ENCODE measurements around the gene ASTN1.

Gene ASTN1

DNA sequence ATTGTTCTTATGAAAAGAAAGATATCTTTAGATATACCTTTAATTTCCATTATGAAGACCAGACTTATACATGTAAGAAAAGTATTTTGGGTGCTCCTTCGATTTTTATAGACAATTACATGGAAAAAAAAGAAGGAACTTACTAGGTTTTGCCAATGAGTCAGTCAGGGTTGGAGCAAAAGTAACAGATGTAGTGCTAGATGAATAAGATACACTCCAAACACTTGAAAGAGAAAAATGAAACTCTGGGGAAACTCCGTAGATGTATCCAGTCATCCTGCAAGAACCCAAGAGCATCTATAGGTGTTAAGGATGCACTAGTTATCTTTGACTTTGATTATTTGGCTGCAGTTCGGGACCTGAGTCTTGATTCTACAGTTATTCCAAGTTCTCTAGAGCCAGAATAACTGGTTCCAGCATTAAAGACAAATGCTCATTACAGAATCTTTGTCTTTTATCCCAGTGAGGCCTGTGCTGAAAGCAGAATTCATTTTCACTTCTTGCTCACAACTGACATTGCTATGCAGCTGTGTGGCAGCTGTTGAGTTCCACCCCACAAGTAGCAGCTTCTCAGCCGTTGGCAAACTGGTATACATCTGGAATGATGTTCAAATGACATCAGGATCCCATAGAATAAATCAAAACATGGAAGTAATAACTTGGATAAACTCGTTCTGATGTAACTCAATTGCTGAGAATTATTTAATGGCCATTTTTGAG, 326.1 kb downstream of the ASTN1 start:
- no peaks in the 10 kb centered on the region for H3K36me3 ChIP-seq (ENCODE audit: control insufficient read depth, insufficient read depth, low read length)
- H3K4me1 ChIP-seq (ENCODE audit: control insufficient read depth, insufficient read depth, low read length) = peaks cover 3% of the 10 kb centered on the region
- no peak overlapping the region for H3K9ac ChIP-seq (ENCODE audit: low read length)
- no peak overlapping the region for H3K4me3 ChIP-seq (ENCODE audit: low read length)
- H3K27me3 ChIP-seq (ENCODE audit: control insufficient read depth, insufficient read depth, low read length) = no peaks in the 10 kb centered on the region
- no peak overlapping the region for H3K27ac ChIP-seq (ENCODE audit: low read depth, low read length)

DNA sequence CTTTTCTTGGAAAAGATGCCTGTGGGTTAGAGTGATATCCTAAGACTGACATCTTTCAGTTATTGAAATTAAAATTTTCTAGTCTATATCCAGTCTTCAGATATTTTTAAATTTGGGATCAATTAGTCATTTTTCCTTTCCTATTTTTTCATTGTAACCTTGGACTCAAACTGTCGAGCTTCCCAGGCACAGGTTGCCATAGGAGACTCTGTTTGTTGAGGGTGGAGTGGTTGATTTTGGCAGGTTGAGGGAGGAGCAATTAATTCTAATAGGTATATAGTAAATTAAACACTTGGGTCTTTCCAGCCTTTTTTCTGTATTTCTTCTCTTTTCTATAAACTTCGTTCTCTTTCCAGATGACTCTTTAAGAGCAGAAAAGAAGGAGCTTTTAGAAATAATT, 326.8 kb downstream of the ASTN1 start:
- Histone ChIP-seq H3K36me3 (ENCODE audit: control insufficient read depth, insufficient read depth, low read length) (no peaks in the 10 kb centered on the region), H3K27ac (ENCODE audit: low read depth, low read length) (no peak overlapping the region), H3K4me1 (ENCODE audit: control insufficient read depth, insufficient read depth, low read length) (no peaks in the 10 kb centered on the region), H3K27me3 (ENCODE audit: control insufficient read depth, insufficient read depth, low read length) (no peaks in the 10 kb centered on the region), H3K4me3 (ENCODE audit: low read length) (no peak overlapping the region), H3K9ac (ENCODE audit: low read length) (no peak overlapping the region)

DNA sequence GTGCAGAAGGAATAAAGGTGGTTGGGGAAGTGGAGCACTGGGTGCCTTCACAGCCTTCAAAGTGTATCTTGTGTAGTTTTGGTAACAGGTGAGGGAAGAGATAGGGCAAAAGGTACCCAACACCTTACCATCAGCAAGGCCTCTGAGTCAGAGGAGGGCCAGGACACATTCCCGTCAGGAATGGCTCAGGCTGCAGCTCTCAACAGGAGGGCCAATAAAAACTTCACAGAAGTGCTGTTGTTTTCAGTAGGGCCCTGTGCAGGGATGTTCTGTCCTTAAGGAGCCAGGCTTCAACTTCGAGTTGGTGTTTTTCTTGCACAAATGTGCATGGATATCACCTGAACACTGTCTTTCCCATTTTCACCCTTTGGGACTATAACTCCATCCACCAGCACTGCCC, 333.4 kb downstream of the ASTN1 start:
- no peak overlapping the region for H3K9ac ChIP-seq (ENCODE audit: low read length)

DNA sequence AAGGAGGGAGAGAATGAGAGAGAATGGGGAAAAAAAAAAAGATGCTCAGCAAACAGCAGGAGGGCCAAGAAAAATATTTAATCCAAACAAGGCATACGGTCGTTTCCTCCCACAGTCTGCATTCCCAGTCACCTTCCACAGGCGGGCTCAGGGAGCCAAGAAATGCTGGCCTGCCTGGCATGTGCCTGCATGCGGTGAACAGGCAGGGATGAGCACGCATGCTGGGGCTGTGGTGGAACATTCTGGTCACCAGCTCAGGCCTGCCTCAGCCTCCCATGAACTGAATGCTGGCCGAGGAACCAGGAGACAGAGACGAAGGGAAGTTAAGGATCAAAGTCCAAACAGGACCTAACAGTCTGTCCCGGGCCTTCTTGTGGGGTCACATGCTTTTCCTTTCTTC, 335.3 kb downstream of the ASTN1 start:
- Histone ChIP-seq H3K9ac (ENCODE audit: low read length) (no peak overlapping the region), H3K27me3 (ENCODE audit: control insufficient read depth, insufficient read depth, low read length) (no peaks in the 10 kb centered on the region), H3K4me1 (ENCODE audit: control insufficient read depth, insufficient read depth, low read length) (no peaks in the 10 kb centered on the region), H3K36me3 (ENCODE audit: control insufficient read depth, insufficient read depth, low read length) (no peaks in the 10 kb centered on the region), H3K27ac (ENCODE audit: low read depth, low read length) (no peak overlapping the region), H3K4me3 (ENCODE audit: low read length) (no peak overlapping the region)

More for the DNA sequence above, 333.4 kb downstream of the ASTN1 start:
- Histone ChIP-seq H3K4me1 (ENCODE audit: control insufficient read depth, insufficient read depth, low read length) (no peaks in the 10 kb centered on the region), H3K27me3 (ENCODE audit: control insufficient read depth, insufficient read depth, low read length) (no peaks in the 10 kb centered on the region), H3K36me3 (ENCODE audit: control insufficient read depth, insufficient read depth, low read length) (no peaks in the 10 kb centered on the region), H3K4me3 (ENCODE audit: low read length) (no peak overlapping the region), H3K27ac (ENCODE audit: low read depth, low read length) (no peak overlapping the region)

DNA sequence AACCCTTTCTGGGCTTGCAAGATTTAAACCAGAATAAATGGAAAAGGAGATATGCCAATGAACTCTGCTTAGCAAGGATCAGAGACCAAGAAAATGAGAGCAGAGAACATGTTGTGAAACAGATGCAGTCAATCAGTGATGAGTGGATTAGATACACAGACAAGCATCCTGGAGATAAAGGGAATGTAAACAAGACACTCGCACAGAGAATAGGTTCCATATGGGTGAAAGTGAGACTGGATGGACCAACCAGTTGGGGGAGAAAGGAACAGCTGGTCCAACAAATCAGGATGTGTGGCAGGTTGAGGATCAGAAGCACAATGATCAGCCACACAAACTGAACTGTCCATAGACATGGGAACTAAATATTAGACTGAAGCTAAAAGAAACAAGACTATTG, 338.2 kb downstream of the ASTN1 start:
- H3K9ac ChIP-seq (ENCODE audit: low read length) = no peak overlapping the region
- no peaks in the 10 kb centered on the region for H3K36me3 ChIP-seq (ENCODE audit: control insufficient read depth, insufficient read depth, low read length)
- H3K27me3 ChIP-seq (ENCODE audit: control insufficient read depth, insufficient read depth, low read length) = no peaks in the 10 kb centered on the region
- H3K27ac ChIP-seq (ENCODE audit: low read depth, low read length) = no peak overlapping the region
- no peaks in the 10 kb centered on the region for H3K4me1 ChIP-seq (ENCODE audit: control insufficient read depth, insufficient read depth, low read length)
- no peak overlapping the region for H3K4me3 ChIP-seq (ENCODE audit: low read length)

DNA sequence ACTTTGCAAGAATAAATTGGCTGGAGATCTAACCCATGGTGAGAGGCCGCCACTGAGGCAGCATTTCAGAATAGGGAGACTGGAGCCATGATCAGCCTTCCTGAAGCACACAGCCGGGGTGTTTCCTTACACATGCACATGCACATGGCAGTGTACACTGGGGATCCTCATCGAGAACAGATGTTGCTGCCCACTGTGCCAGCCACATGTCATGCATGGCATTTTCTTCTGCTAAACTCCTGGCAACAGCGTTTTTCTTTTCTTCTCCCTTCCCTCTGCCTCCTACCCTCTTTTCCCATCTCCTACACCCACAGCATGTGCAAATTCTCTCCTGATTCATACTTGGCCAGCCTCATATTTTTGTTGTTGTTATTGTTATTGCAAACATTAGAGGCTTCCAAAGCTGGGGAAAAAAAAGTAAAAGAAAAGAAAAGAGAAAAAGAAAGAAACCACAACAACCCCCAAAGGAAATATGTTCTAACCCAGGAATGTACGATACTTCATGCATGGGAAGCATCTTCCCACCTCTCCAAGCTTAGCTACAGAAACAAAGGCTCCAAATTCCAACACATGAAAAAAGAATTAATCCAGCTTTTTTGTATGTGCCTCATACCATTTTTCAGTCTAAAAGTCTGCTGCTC, 344.0 kb downstream of the ASTN1 start:
- H3K27ac ChIP-seq (ENCODE audit: low read depth, low read length) = no peak overlapping the region
- H3K27me3 ChIP-seq (ENCODE audit: control insufficient read depth, insufficient read depth, low read length) = no peaks in the 10 kb centered on the region
- no peak overlapping the region for H3K4me3 ChIP-seq (ENCODE audit: low read length)
- H3K36me3 ChIP-seq (ENCODE audit: control insufficient read depth, insufficient read depth, low read length) = no peaks in the 10 kb centered on the region
- no peaks in the 10 kb centered on the region for H3K4me1 ChIP-seq (ENCODE audit: control insufficient read depth, insufficient read depth, low read length)
- H3K9ac ChIP-seq (ENCODE audit: low read length) = no peak overlapping the region

DNA sequence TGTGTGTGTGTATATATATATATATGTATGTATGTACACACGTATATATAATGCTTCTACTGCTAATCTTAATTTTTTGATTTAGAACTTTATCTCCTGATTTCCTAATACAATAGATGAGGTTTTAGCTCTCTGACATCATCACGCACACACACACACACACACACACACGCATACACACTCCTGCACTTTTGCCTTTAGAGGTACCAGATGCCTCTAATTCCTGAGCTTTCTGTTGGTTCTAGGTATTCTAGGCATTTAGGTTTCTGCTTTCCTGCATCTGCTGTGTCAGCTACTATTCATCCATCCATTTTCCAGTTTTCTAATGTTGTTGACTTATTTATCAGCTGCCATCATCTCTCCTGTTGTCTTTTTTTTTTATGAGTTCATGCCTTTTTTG, 348.3 kb downstream of the ASTN1 start:
- no peaks in the 10 kb centered on the region for H3K4me1 ChIP-seq (ENCODE audit: control insufficient read depth, insufficient read depth, low read length)
- H3K27me3 ChIP-seq (ENCODE audit: control insufficient read depth, insufficient read depth, low read length) = no peaks in the 10 kb centered on the region

DNA sequence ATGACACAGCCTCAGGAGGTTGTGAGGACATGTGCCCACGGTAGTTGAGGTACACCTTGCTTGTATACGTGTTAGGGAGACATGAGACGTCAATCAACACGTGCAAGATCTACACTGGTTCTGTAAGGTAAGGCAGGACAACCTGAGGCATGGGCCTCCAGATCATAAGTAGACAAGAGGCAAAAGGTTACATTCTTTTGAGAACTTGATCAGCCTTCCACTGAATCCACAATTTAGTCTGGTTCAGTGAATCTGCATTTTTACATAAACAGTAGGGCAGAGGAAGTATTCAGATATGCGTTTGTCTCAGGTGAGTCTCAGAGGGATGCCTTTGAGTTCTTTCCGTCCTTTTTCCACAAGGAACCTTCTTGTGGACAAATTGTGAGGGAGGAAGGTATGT, 348.9 kb downstream of the ASTN1 start:
- H3K27me3 ChIP-seq (ENCODE audit: control insufficient read depth, insufficient read depth, low read length) = no peaks in the 10 kb centered on the region
- H3K4me1 ChIP-seq (ENCODE audit: control insufficient read depth, insufficient read depth, low read length) = no peaks in the 10 kb centered on the region
- no peak overlapping the region for H3K9ac ChIP-seq (ENCODE audit: low read length)
- no peak overlapping the region for H3K27ac ChIP-seq (ENCODE audit: low read depth, low read length)
- H3K36me3 ChIP-seq (ENCODE audit: control insufficient read depth, insufficient read depth, low read length) = no peaks in the 10 kb centered on the region
- no peak overlapping the region for H3K4me3 ChIP-seq (ENCODE audit: low read length)

More for the DNA sequence above, 348.3 kb downstream of the ASTN1 start:
- Histone ChIP-seq H3K27ac (ENCODE audit: low read depth, low read length) (no peak overlapping the region), H3K4me3 (ENCODE audit: low read length) (no peak overlapping the region), H3K9ac (ENCODE audit: low read length) (no peak overlapping the region), H3K36me3 (ENCODE audit: control insufficient read depth, insufficient read depth, low read length) (no peaks in the 10 kb centered on the region)

DNA sequence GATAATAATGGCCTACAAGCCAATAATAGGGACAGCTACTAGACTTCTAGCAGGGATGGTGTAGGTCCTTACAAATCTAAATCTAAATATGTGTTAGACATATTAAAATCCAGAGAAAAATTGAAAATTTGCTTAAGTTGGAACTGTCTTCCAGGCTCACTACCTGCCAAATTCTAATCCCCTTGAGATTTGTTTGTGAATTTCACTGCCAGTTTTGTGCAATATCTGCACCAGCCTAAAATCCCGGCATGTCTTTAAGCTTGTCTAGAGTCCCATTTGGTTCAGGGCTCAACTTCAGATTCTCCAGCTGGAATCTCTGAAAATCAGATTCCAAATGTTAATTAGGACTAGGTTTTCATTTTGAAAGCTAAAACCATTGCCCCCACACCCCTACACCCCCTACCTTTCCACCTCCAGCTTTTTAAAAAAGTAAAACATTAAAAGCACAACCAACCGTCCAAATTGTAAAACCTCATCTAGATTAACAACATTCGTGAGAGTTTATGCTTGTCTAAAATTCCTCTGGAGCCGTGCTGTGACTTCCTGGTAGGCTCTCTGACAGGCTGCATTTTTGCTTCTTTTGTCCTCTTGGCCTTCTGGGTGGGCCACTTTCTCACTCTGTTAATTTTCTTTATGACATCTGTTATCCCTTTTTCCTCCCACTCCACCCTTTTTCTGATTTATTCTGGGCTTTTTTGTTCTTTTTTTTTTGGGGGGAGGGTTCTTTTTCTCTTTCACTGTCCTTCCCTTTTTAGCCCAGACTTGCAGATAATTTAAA, 352.8 kb downstream of the ASTN1 start:
- H3K27me3 ChIP-seq (ENCODE audit: control insufficient read depth, insufficient read depth, low read length) = no peaks in the 10 kb centered on the region
- no peak overlapping the region for H3K9ac ChIP-seq (ENCODE audit: low read length)
- H3K27ac ChIP-seq (ENCODE audit: low read depth, low read length) = no peak overlapping the region

DNA sequence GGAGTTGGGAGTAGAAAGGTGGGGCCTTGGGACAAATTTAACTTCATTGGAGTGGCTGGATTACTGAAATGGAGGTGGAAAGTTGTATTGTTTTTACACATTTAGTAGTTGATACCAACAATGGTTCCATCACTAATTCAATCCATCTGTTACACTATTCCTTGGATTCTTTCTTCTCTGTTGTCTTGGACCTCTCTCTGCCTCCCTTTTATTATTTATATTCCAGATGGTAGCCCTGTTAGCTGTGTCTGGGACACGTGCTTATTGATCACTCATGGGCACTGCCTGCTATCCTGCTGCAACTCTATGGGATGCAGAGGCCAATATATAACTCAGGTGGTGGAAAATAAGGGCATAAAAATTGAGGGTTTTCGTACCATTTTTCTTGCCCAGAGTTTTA, 355.2 kb downstream of the ASTN1 start:
- no peaks in the 10 kb centered on the region for H3K4me1 ChIP-seq (ENCODE audit: control insufficient read depth, insufficient read depth, low read length)
- H3K4me3 ChIP-seq (ENCODE audit: low read length) = no peak overlapping the region
- H3K27me3 ChIP-seq (ENCODE audit: control insufficient read depth, insufficient read depth, low read length) = no peaks in the 10 kb centered on the region
- H3K27ac ChIP-seq (ENCODE audit: low read depth, low read length) = no peak overlapping the region
- H3K36me3 ChIP-seq (ENCODE audit: control insufficient read depth, insufficient read depth, low read length) = no peaks in the 10 kb centered on the region
- no peak overlapping the region for H3K9ac ChIP-seq (ENCODE audit: low read length)

More for the DNA sequence above, 352.8 kb downstream of the ASTN1 start:
- no peaks in the 10 kb centered on the region for H3K4me1 ChIP-seq (ENCODE audit: control insufficient read depth, insufficient read depth, low read length)
- H3K4me3 ChIP-seq (ENCODE audit: low read length) = no peak overlapping the region
- no peaks in the 10 kb centered on the region for H3K36me3 ChIP-seq (ENCODE audit: control insufficient read depth, insufficient read depth, low read length)
